ENCODE results near the gene DOLK.
A peak's percentile ranks its signal among the peaks of the same experiment; 100 is the strongest.

The DOLK gene

DNA sequence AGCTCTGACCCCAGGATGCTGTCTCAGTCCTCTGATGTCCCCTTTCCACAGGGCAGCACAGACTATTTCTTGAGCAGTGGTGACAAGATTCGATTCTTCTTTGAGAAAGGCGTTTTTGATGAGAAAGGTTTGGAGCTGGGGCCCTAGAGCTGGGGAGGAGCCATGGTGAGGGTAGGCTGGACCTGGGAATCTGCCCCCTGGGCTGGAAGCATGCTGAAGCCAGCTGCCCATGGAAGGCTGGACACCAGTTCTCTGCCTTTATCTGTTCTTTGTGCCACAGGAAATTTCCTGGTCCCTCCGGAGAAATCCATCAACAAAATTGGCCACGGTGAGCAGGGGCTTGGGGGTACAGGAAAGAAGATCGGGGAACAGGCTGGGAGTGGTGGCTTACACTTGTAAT is 13.7 kb downstream of the DOLK start:
- DNase-seq (ENCODE audit: low spot score), result no peak

DNA sequence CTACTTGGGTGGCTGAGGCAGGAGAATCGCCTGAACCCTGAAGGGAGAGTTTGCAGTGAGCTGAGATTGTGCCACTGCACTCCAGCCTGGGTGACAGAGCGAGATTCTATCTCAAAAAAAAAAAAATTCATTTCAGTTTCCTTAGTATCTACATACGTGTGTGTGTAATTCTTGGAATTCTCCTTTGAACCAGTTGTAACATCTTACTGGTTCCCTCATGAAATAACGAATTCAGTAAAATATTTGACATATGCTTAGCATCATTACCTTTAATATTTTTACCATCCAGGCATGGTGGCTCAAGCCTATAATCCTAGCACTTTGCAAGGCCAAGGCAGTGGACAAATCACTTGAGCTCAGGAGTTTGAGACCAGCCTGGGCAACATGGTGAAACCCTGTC is 17.8 kb downstream of the DOLK start:
- no peak for DNase-seq (ENCODE audit: low spot score)

GRCh38 chr9:128928624-128929023 is 18.8 kb downstream of the DOLK start:
- no peak for DNase-seq (ENCODE audit: low spot score)

DNA sequence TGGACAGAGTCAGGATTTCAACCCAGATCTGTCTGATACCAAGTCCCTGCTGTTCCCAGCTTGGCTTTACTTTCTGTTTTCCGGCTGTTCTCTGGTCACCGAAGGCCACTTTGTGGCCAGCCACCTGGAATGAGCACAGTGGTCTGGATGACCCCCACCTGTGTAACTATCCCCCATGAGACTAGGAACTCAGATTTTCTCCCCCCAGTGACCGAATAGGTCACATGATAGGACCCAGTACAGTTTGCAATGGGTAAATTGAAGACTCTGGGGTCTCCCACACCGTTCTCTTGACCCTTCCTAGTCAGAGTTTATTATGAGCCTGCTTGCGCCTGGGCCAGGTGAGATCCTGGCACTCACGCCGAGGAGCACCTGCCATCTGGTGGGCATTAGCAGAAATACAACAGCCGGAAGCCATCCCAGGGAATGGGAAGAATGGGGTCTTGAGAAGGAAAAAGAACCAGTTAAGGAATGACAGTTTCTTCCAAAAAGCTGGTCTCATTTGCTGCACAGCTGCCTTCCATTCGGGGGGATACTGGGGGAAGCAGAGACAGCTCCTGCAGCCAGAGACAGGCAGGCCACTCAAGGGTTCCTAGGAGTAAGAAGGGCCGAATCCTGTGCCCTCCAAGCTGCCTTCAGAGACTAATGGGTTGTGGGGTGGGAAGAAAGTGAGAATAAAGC is 19.5 kb downstream of the DOLK start:
- peak; percentile 72 for DNase-seq (ENCODE audit: low spot score)

- DNase-seq (ENCODE audit: low spot score), result no peak
These were observed 23.9 kb downstream of the DOLK start for GRCh38 chr9:128923493-128923883.

DNA sequence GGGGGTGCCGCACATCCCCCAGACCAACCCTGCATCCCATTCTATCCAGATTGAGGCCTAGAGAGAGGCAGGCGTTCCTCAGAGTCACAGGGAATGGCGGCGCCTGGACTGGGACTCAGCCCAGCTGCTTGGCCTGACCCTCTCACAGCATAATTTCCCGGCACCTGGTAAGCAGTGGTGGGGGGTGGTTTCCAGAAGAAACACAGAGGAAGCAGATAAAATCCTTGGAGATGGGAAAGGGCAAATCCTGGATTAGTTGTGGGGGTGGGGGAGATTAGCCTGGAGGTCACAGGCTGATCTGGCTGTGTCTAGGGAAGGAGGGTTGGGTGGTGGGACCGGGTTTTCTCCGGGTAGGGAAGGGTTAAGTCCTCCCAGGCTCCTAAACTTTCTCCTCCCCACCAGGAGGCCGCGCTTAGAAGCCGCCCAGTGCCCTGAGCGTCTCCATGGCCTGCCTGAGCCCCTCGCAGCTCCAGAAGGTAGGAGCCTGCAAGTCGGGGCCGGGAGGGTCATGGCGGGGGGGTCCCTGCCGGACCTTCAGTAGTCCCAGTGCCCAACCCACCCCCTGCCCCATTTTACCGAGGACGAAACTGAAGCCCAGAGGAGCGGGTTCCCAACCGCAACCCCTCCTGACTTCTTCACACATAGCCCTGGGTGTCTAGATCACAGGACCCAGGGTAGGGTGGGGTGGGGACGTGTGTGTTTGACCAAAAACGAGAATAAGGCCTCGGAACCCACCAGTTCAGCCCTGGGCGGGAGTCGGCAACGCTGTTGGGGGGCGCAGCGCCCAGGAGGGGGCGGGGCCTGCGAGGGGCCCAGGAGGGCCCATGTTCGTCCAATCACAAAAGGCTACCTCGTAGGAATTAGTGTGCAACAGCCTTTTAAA is 25.3 kb downstream of the DOLK start:
- DNase-seq (ENCODE audit: low spot score), result peak; percentile 84

GRCh38 chr9:128920381-128921058 is 26.9 kb downstream of the DOLK start, which contains the start of gene PHYHD1:
Gene PHYHD1, plus strand, starts transcription at chr9:128920982. Its CDS starts 1,342 bp downstream, at chr9:128922324.
- peak; percentile 63 for DNase-seq (ENCODE audit: low spot score)

DNA sequence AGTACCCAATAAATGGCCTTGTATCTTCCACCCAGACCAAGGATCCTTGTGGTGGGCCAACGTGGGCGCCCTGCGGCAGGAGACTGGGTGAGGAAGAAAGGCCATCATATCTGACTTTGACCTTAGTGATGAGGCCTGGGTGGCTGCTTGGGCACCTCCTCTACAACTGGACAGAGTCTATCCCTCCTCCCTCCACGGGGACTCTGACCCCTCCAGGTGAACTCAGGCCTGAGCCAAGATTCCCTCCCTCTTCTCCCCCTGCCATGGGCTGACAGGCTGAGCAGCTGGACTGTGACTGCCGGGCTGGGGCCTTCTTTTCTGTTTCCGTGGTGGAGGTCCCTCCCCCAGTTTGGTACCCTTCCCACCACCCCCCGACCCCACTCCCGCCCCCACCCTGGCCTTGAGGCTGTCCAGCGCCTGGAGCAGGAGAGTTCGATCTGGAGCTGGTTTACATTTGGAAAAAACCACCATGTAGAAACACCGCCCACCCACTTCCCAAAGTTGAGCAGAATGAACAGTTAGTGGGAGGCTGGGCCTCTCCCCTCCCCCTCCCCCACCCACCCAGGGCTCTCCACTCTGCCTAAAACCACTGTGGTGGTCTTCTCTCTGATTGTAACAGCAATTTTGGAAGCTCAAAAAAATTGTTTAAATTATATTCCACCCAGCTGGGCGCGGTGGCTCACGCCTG is 27.9 kb downstream of the DOLK start:
- DNase-seq (ENCODE audit: low spot score), result peak; percentile 57

DNA sequence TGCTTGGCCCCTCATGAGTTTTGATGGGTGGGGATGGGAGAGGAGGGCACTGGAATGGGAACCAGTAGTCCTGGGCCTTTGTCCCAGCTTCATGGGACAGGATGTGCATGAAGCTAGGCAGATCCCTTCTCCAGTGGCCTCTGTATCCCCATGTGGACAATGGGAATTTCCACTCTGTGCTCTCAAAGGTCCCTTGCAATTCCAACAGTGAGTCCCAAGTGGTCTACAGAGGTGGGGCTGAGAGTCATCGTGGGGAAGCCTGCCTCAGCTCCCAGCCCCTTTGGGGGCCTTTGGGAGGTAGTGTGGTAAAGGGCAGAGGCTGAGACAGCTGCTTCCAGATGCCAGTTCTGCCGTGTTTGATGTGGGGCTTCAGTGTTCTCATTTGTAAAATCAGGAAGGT is 28.5 kb downstream of the DOLK start:
- DNase-seq (ENCODE audit: low spot score), result no peak

DNA sequence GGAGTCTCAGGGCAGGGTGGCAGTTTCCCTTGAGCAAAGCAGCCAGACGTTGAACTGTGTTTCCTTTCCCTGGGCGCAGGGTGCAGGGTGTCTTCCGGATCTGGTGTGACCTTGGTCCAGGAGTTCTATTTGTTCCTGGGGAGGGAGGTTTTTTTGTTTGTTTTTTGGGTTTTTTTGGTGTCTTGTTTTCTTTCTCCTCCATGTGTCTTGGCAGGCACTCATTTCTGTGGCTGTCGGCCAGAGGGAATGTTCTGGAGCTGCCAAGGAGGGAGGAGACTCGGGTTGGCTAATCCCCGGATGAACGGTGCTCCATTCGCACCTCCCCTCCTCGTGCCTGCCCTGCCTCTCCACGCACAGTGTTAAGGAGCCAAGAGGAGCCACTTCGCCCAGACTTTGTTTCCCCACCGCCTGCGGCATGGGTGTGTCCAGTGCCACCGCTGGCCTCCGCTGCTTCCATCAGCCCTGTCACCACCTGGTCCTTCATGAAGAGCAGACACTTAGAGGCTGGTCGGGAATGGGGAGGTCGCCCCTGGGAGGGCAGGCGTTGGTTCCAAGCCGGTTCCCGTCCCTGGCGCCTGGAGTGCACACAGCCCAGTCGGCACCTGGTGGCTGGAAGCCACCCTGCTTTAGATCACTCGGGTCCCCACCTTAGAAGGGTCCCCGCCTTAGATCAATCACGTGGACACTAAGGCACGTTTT is 30.1 kb downstream of the DOLK start:
- peak; percentile 82 for DNase-seq (ENCODE audit: low spot score)

GRCh38 chr9:128916745-128917144 is 30.7 kb downstream of the DOLK start:
- no peak for DNase-seq (ENCODE audit: low spot score)

DNA sequence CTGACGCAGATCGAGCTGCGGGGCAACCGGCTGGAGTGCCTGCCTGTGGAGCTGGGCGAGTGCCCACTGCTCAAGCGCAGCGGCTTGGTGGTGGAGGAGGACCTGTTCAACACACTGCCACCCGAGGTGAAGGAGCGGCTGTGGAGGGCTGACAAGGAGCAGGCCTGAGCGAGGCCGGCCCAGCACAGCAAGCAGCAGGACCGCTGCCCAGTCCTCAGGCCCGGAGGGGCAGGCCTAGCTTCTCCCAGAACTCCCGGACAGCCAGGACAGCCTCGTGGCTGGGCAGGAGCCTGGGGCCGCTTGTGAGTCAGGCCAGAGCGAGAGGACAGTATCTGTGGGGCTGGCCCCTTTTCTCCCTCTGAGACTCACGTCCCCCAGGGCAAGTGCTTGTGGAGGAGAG is 31.2 kb downstream of the DOLK start:
- no peak for DNase-seq (ENCODE audit: low spot score)

- no peak for DNase-seq (ENCODE audit: low spot score)
These were observed 33.2 kb downstream of the DOLK start for GRCh38 chr9:128913995-128914772.

DNA sequence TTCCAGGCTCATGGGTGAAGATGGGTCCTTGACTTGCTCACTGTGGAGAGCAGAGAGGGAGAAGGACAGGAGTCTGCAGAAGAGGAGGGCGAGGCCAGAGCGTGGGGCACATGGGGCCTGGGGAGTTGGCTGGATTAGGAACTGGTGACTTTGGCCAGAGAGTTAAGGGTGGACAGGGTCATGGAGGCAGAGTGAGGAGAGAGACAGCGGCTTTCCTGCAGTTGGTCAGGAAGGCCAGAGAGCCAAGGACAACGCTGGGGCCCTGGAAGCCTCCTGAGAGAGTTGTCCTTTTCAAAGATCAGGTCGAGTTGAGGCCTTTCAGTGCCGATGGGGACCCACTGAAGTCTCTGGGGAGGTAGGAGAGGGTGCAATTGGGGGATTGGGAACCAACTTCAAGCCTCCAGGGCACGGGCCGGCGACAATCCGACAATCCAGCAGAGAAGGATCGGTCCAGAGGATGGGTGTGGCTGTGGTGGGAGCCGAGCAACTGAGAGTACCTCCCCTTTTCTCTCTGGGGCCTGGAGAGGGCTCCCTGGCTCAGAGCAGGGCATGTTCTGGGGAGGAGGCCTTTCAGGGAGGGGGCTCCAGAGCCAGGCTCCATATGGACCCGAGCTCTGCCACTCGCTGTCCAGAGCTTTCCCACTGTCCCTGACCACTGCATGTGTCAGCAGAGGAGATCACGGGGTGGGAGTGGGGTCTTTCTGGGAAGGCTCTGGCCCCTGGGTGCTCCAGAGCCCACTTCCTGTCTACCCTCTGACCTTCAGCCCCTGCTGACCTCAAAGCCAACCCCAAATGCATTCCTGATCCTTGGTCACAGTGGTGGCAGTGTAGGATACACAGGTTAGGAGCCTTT is 34.1 kb downstream of the DOLK start:
- DNase-seq (ENCODE audit: low spot score), result no peak

DNA sequence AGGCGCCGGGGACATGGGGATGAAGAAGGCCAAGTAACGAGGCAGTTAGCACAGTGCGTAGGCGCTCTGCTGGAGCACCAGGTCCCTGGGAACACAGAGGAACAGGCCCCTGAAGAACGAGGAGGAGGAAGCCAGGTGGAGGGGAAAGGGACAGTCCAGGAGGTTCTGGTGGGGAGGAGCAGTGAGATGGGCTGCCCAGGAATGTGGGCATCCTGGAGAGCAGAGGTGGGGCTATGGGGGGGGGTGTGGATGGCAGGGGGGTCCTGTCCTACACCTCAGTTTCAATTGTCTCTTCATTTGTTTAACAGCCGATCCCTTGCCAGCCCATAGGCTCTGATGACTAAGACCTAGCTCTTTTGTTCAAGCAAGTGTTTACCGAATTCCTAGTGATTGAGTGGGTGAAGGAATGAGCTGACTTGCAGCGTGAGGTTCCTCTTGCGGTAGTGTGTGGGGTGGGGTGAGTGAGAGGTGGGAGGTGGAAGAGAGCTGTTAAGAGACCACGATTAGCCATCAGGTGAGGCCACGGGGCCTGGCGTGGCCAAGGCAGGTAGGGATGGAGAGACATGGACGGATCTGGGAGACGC is 35.0 kb downstream of the DOLK start:
- DNase-seq (ENCODE audit: low spot score), result no peak

DNA sequence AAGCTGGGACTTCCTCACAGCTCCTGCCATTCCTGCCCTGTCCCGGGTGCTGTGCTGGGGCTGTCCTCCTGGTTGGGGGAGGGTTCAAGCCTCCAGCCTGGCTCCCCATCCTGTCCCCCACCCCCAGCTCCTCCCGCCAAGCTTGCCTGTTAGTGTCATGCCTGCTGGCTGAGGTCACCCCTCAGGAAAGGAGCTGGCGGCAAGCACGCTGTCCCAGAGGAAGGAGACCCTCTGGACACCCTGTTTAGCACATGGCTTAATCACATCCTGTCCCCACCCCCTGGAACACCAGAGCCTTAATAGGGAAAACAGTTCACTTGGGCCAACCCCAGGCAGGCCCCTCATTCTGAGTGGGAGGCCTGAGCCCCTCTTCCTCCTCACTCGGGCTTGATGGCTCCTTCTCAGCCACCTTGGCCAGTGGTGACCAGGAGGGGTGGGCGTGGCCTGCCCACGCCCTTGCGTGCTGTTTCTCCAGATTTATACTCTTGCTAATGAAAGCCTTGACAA is 35.8 kb downstream of the DOLK start:
- no peak for DNase-seq (ENCODE audit: low spot score)

GRCh38 chr9:128910906-128911305 is 36.5 kb downstream of the DOLK start:
- no peak for DNase-seq (ENCODE audit: low spot score)

GRCh38 chr9:128909859-128910258 is 37.5 kb downstream of the DOLK start:
- no peak for DNase-seq (ENCODE audit: low spot score)

DNA sequence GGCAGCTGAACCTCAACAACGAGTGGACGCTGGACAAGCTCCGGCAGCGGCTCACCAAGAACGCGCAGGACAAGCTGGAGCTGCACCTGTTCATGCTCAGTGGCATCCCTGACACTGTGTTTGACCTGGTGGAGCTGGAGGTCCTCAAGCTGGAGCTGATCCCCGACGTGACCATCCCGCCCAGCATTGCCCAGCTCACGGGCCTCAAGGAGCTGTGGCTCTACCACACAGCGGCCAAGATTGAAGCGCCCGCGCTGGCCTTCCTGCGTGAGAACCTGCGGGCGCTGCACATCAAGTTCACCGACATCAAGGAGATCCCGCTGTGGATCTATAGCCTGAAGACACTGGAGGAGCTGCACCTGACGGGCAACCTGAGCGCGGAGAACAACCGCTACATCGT is 39.0 kb downstream of the DOLK start:
- DNase-seq (ENCODE audit: low spot score), result no peak

Data from left forelimb (tissue), 1 donor.